ENCODE data around the gene ROR1.

ROR1 gene

DNA sequence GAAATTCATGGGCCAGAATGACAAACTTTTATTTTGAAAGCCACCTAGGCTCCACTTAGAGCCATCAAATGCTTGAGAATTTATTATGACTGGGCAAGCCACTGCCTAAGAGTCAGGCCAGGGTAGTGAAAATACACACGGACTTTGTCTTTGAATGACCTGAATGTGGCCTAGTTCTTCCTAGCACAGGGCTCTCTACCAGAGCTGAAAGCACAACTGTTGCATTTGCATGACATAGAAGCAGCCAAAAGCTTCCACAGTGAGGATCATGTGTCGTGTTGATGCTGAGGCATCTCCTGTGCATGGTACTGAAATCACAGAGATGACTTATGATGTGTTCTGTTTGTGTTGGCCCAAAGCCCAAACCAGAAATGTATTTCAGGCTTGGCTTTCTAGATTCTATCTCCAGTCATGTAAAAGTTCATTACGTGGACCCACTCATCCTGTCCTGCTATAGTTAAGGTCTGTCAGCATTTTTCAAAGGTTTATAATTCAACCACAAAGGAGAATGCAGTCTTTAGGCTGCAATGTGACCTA is 265.6 kb downstream of the ROR1 start (continued):
- TF ChIP-seq ZNF239 (tag by site-specific recombination; IDR thresholded peaks at IDR 0.05) (no peak), ZNF530 (tag by site-specific recombination; IDR thresholded peaks at IDR 0.05; ENCODE audit: low read depth) (no peak), FEZF1 (tag by site-specific recombination; IDR thresholded peaks at IDR 0.05) (peak; percentile 95), YY2 (tag by site-specific recombination; IDR thresholded peaks at IDR 0.05) (no peak), ZNF214 (tag by site-specific recombination; IDR thresholded peaks at IDR 0.05; ENCODE audit: borderline replicate concordance) (no peak), ZNF114 (tag by site-specific recombination; IDR thresholded peaks at IDR 0.05) (no peak), SETDB1 (IDR thresholded peaks at IDR 0.05; ENCODE audit: insufficient read length, low read length) (no peak), ZNF843 (tag by site-specific recombination; IDR thresholded peaks at IDR 0.05) (peak; percentile 90), ZNF830 (tag by site-specific recombination; IDR thresholded peaks at IDR 0.05; ENCODE audit: low read depth) (no peak), ZNF514 (tag by site-specific recombination; IDR thresholded peaks at IDR 0.05) (no peak), ZBTB1 (tag by site-specific recombination; IDR thresholded peaks at IDR 0.05) (peak; percentile 64; the same call in 1 of the 2 replicates), ZNF776 (tag by site-specific recombination; IDR thresholded peaks at IDR 0.05; ENCODE audit: borderline replicate concordance) (no peak), BCL11B (tag by site-specific recombination; IDR thresholded peaks at IDR 0.05; ENCODE audit: low read depth) (0 out of 2 replicates have a peak, but pooled peaks have one; percentile 39), ZNF549 (tag by site-specific recombination; IDR thresholded peaks at IDR 0.05) (peak; percentile 13; the same call in 1 of the 2 replicates), HOXD13 (CRISPR knock-in tag; IDR thresholded peaks at IDR 0.05; ENCODE audit: borderline replicate concordance) (no peak), REPIN1 (tag by site-specific recombination; IDR thresholded peaks at IDR 0.05; ENCODE audit: low read depth) (no peak; the same call in 1 of the 2 replicates), ZNF510 (tag by site-specific recombination; IDR thresholded peaks at IDR 0.05; ENCODE audit: insufficient replicate concordance) (no peak), ZNF138 (tag by site-specific recombination; IDR thresholded peaks at IDR 0.05; ENCODE audit: borderline replicate concordance) (no peak), RBAK (tag by site-specific recombination; IDR thresholded peaks at IDR 0.05) (no peak), ZFP3 (tag by site-specific recombination; IDR thresholded peaks at IDR 0.05; ENCODE audit: low read depth) (no peak), SP7 (tag by site-specific recombination; IDR thresholded peaks at IDR 0.05) (peak; percentile 98), ZXDB (tag by site-specific recombination; IDR thresholded peaks at IDR 0.05) (peak; percentile 88), ZNF571 (tag by site-specific recombination; IDR thresholded peaks at IDR 0.05) (no peak), ZNF48 (tag by site-specific recombination; IDR thresholded peaks at IDR 0.05) (no peak), ZNF354C (tag by site-specific recombination; IDR thresholded peaks at IDR 0.05; ENCODE audit: borderline replicate concordance, low read depth) (no peak), ZNF501 (tag by site-specific recombination; IDR thresholded peaks at IDR 0.05) (peak; percentile 54; the same call in 1 of the 2 replicates), ZNF621 (tag by site-specific recombination; IDR thresholded peaks at IDR 0.05) (no peak), IKZF3 (tag by site-specific recombination; IDR thresholded peaks at IDR 0.05) (peak; percentile 75)
- TF ChIP-seq, protein P1, sequence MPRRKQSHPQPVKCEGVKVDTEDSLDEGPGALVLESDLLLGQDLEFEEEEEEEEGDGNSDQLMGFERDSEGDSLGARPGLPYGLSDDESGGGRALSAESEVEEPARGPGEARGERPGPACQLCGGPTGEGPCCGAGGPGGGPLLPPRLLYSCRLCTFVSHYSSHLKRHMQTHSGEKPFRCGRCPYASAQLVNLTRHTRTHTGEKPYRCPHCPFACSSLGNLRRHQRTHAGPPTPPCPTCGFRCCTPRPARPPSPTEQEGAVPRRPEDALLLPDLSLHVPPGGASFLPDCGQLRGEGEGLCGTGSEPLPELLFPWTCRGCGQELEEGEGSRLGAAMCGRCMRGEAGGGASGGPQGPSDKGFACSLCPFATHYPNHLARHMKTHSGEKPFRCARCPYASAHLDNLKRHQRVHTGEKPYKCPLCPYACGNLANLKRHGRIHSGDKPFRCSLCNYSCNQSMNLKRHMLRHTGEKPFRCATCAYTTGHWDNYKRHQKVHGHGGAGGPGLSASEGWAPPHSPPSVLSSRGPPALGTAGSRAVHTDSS (tag by site-specific recombination; IDR thresholded peaks at IDR 0.05) = no peak
- TF ChIP-seq, protein P2, sequence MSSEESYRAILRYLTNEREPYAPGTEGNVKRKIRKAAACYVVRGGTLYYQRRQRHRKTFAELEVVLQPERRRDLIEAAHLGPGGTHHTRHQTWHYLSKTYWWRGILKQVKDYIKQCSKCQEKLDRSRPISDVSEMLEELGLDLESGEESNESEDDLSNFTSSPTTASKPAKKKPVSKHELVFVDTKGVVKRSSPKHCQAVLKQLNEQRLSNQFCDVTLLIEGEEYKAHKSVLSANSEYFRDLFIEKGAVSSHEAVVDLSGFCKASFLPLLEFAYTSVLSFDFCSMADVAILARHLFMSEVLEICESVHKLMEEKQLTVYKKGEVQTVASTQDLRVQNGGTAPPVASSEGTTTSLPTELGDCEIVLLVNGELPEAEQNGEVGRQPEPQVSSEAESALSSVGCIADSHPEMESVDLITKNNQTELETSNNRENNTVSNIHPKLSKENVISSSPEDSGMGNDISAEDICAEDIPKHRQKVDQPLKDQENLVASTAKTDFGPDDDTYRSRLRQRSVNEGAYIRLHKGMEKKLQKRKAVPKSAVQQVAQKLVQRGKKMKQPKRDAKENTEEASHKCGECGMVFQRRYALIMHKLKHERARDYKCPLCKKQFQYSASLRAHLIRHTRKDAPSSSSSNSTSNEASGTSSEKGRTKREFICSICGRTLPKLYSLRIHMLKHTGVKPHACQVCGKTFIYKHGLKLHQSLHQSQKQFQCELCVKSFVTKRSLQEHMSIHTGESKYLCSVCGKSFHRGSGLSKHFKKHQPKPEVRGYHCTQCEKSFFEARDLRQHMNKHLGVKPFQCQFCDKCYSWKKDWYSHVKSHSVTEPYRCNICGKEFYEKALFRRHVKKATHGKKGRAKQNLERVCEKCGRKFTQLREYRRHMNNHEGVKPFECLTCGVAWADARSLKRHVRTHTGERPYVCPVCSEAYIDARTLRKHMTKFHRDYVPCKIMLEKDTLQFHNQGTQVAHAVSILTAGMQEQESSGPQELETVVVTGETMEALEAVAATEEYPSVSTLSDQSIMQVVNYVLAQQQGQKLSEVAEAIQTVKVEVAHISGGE (tag by site-specific recombination; conservative IDR thresholded peaks at IDR 0.05; ENCODE audit: low read depth) = no peak
- TF ChIP-seq, protein P3, sequence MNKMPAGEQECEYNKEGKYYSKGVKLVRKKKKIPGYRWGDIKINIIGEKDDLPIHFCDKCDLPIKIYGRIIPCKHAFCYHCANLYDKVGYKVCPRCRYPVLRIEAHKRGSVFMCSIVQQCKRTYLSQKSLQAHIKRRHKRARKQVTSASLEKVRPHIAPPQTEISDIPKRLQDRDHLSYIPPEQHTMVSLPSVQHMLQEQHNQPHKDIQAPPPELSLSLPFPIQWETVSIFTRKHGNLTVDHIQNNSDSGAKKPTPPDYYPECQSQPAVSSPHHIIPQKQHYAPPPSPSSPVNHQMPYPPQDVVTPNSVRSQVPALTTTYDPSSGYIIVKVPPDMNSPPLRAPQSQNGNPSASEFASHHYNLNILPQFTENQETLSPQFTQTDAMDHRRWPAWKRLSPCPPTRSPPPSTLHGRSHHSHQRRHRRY (tag by site-specific recombination; IDR thresholded peaks at IDR 0.05) = no peak
- TF ChIP-seq, protein P4, sequence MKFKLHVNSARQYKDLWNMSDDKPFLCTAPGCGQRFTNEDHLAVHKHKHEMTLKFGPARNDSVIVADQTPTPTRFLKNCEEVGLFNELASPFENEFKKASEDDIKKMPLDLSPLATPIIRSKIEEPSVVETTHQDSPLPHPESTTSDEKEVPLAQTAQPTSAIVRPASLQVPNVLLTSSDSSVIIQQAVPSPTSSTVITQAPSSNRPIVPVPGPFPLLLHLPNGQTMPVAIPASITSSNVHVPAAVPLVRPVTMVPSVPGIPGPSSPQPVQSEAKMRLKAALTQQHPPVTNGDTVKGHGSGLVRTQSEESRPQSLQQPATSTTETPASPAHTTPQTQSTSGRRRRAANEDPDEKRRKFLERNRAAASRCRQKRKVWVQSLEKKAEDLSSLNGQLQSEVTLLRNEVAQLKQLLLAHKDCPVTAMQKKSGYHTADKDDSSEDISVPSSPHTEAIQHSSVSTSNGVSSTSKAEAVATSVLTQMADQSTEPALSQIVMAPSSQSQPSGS (tag by site-specific recombination; IDR thresholded peaks at IDR 0.05; ENCODE audit: low read depth) = peak; percentile 75
- TF ChIP-seq, protein P5, sequence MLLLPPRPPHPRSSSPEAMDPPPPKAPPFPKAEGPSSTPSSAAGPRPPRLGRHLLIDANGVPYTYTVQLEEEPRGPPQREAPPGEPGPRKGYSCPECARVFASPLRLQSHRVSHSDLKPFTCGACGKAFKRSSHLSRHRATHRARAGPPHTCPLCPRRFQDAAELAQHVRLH (tag by site-specific recombination; IDR thresholded peaks at IDR 0.05) = peak; percentile 73

All from HEK293 (cell line).